ENCODE data around the gene SND1. TPM values are rescaled to one million over a fixed set of nuclear protein-coding genes. Genes with fewer than 3 reads are reported as not detected.

SND1 gene
- total RNA-seq, 1 experiment from 2014 or later, result 218 TPM

GRCh38 chr7:127895814-127896280 is 243.9 kb downstream of the SND1 start:
- Histone ChIP-seq H2BK12ac (ENCODE audit: insufficient read length, low read depth, low read length) (no peak overlapping the region), H4K8ac (replicated peaks; ENCODE audit: insufficient read length, low read depth, low read length) (no peak overlapping the region), H3K9me3 (ENCODE audit: control insufficient read depth, low read depth, low read length) (no peaks in the 10 kb centered on the region), H4K91ac (ENCODE audit: insufficient read length, low read depth, low read length) (no peak overlapping the region), H3K56ac (ENCODE audit: insufficient read length, low read depth, low read length) (no peak overlapping the region), H3K14ac (ENCODE audit: insufficient read depth, low read length) (no peak overlapping the region), H4K20me1 (ENCODE audit: control insufficient read depth, insufficient read depth, insufficient read length) (no peaks in the 10 kb centered on the region), H3K4me2 (ENCODE audit: insufficient read depth, insufficient read length, low read length) (no peak overlapping the region), H3K9ac (ENCODE audit: extremely low read depth, insufficient read length, low read length) (no peak overlapping the region), H3K18ac (ENCODE audit: insufficient read length, low read depth, low read length) (no peak overlapping the region), H2BK15ac (ENCODE audit: low read depth, low read length) (no peak overlapping the region), H3K27me3 (ENCODE audit: insufficient read depth, low read length) (no peaks in the 10 kb centered on the region; the same call in 1 of the 2 replicates), H2BK5ac (ENCODE audit: insufficient read length, low read length) (no peak overlapping the region), H3K79me1 (ENCODE audit: insufficient read depth, low read depth, low read length, poor library complexity, severe bottlenecking) (no peaks in the 10 kb centered on the region), H3K79me2 (ENCODE audit: insufficient read depth, low read length) (peaks cover 1% of the 10 kb centered on the region; the same call in 1 of the 2 replicates), H2AFZ (ENCODE audit: low read length) (no peak overlapping the region), H4K5ac (ENCODE audit: insufficient read length, low read depth, low read length) (no peak overlapping the region), H3K23me2 (ENCODE audit: insufficient read length, low read depth, low read length, poor library complexity, severe bottlenecking) (no peaks in the 10 kb centered on the region), H3K4ac (ENCODE audit: low read depth, low read length) (no peak overlapping the region), H3K27ac (ENCODE audit: insufficient read length, low read depth, low read length) (no peak overlapping the region), H2BK20ac (ENCODE audit: low read depth, low read length, poor library complexity, severe bottlenecking) (no peak overlapping the region), H3K4me1 (ENCODE audit: insufficient read depth, low read length) (peaks cover 15% of the 10 kb centered on the region; the same call in 1 of the 2 replicates), H3K23ac (ENCODE audit: insufficient read length, low read depth, low read length) (no peak overlapping the region), H2AK5ac (ENCODE audit: insufficient read length, low read length) (no peak overlapping the region), H3T11ph (ENCODE audit: low read length) (no peak overlapping the region), H2BK120ac (ENCODE audit: low read depth, low read length, poor library complexity, severe bottlenecking) (no peak overlapping the region)
- H3K9me3 Mint-ChIP-seq, result no peaks in the 10 kb centered on the region
- H3K27me3 Mint-ChIP-seq (ENCODE audit: low read depth), result no peaks in the 10 kb centered on the region
- DNase-seq, result no peak
- peaks cover 9 to 24% (median 13%) of the 10 kb centered on the region in 3 experiments; a peak in 5 of 7 replicates for H3K36me3 Mint-ChIP-seq (ENCODE audit: insufficient read depth in 1 of 3, low read depth in 3 of 3)
- peaks cover 24 to 25% of the 10 kb centered on the region in 2 experiments for H3K4me1 Mint-ChIP-seq
- no peak overlapping the region for H3K4me3 Mint-ChIP-seq
- H3K27ac Mint-ChIP-seq, result no peak overlapping the region
- WGBS (ENCODE audit: extremely low coverage, insufficient read length, low lambda C conversion rate), result no CpG with 5 or more reads among the region's 4 CpGs
- no peak for TF ChIP-seq CTCF (conservative IDR thresholded peaks at IDR 0.05)

Data from H9 (cell line).